Keratinocyte (primary cell): Measurements from ENCODE around the gene NUP210. TPM values are rescaled to one million over a fixed set of nuclear protein-coding genes. Genes with fewer than 3 reads are reported as not detected.
"Not testable (repeated sequence)": the region's sequence is repeated elsewhere in the genome, so short reads cannot be mapped to it uniquely, and the experiment has no call there.

ENCODE experiments used
- DNase-seq: peaks from one replicate; pipeline ENCODE4 v3.0.0-alpha.2; 2011; ENCODE audit warnings: low read depth, missing footprints, low spot score
- FAIRE-seq: peaks from 2 replicates; lab custom pipeline; 2011; peaks lifted over from hg19 to GRCh38; lab: Jason Lieb, UNC
- H2AFZ ChIP-seq: 2 replicates; pipeline ENCODE4 v1.6.0; 2012; ENCODE audit warnings: low read length, control low read depth, inconsistent platforms; ENCODE audit not compliant: control insufficient read depth
- H3K27ac ChIP-seq: 2 replicates; pipeline ENCODE4 v1.5.1; 2011; ENCODE audit warnings: low read length; ENCODE audit not compliant: control insufficient read depth, insufficient read depth
- H3K27me3 ChIP-seq: 3 replicates; pipeline ENCODE4 v1.6.0; 2011; ENCODE audit warnings: low read length; ENCODE audit not compliant: control insufficient read depth, insufficient read depth; ENCODE audit errors: extremely low read depth
- H3K36me3 ChIP-seq, 2 experiments: 2 replicates in 1 of 2; 3 replicates in 1 of 2; pipeline ENCODE4 v1.5.1; 2011; ENCODE audit warnings: low read length in 2 of 2, mild to moderate bottlenecking in 1 of 2; ENCODE audit not compliant: control insufficient read depth in 2 of 2, insufficient read depth in 2 of 2; ENCODE audit errors: extremely low read depth in 1 of 2
- H3K4me1 ChIP-seq: 3 replicates; pipeline ENCODE4 v1.5.1; 2011; ENCODE audit warnings: low read length; ENCODE audit not compliant: control insufficient read depth, insufficient read depth; ENCODE audit errors: extremely low read depth
- H3K4me2 ChIP-seq: 3 replicates; pipeline ENCODE4 v1.6.0; 2011; ENCODE audit warnings: low read depth, low read length; ENCODE audit not compliant: control insufficient read depth, insufficient read depth; ENCODE audit errors: extremely low read depth
- H3K4me3 ChIP-seq, 3 experiments: fragments of 200-600 bp in 1 of 3; sonication (generic) in 1 of 3; 2 replicates in 2 of 3; 3 replicates in 1 of 3; pipeline ENCODE4 v1.5.1; 2011 to 2016; ENCODE audit warnings: low read length in 3 of 3, mild to moderate bottlenecking in 3 of 3, control low read depth in 2 of 3, inconsistent platforms in 1 of 3, low read depth in 1 of 3, mixed read lengths in 1 of 3, mixed run types in 1 of 3, moderate library complexity in 1 of 3; ENCODE audit not compliant: control insufficient read depth in 2 of 3, insufficient read depth in 2 of 3; ENCODE audit errors: extremely low read depth in 1 of 3
- H3K79me2 ChIP-seq: 2 replicates; pipeline ENCODE4 v1.6.0; 2012; ENCODE audit warnings: low read length; ENCODE audit not compliant: control insufficient read depth, insufficient read depth
- H3K9ac ChIP-seq: 3 replicates; pipeline ENCODE4 v1.6.0; 2011; ENCODE audit warnings: low read length; ENCODE audit not compliant: control insufficient read depth, insufficient read depth; ENCODE audit errors: extremely low read depth
- H3K9me1 ChIP-seq: 3 replicates; pipeline ENCODE4 v1.6.0; 2011; ENCODE audit warnings: low read length; ENCODE audit not compliant: control insufficient read depth, insufficient read depth; ENCODE audit errors: extremely low read depth
- H3K9me3 ChIP-seq: 2 replicates; pipeline ENCODE4 v1.5.1; 2012; ENCODE audit warnings: low read depth, low read length; ENCODE audit not compliant: control insufficient read depth
- H4K20me1 ChIP-seq: 3 replicates; pipeline ENCODE4 v1.6.0; 2011; ENCODE audit warnings: low read length; ENCODE audit not compliant: control insufficient read depth, insufficient read depth; ENCODE audit errors: extremely low read depth
- EZH2 ChIP-seq: IDR thresholded peaks from one replicate; pipeline ENCODE4 v1.6.1; 2012; ENCODE audit warnings: inconsistent platforms, mild to moderate bottlenecking, low read length, moderate library complexity
- dilution Hi-C: fragments of 300-500 bp; cut with MboI; formaldehyde crosslinking; loops from one replicate; pipeline ENCODE4 v1.7.0; 2020; ENCODE audit warnings: low sequenced_read_pairs; ENCODE audit not compliant: extremely low pct_ligation_motif_present
- polyA plus RNA-seq, 5 experiments: library from polyadenylated mRNA; depleted of rRNA in 3 of 5; stranded (reverse) in 3 of 5; stranded (forward) in 1 of 5; unstranded in 1 of 5; fragments of >200 nt; gene quantifications; 1 replicate in 1 of 5; 2 replicates in 3 of 5; 3 replicates in 1 of 5; pipeline versions ENCODE4 v1.2.1 to v1.2.3, GENCODE V29; 2011 to 2012; ENCODE audit warnings: missing spikeins in 2 of 5, low read depth in 1 of 5, low replicate concordance in 1 of 5
- TF ChIP-seq, protein P1 (sequence below), 3 experiments: IDR thresholded peaks in 1 of 3; conservative IDR thresholded peaks in 1 of 3; optimal IDR thresholded peaks in 1 of 3; 2 replicates in 2 of 3; 3 replicates in 1 of 3; pipeline versions ENCODE3 to v1.5.1; 2011; ENCODE audit warnings: low read length in 3 of 3, mild to moderate bottlenecking in 3 of 3, moderate library complexity in 2 of 3, control low read depth in 1 of 3, inconsistent platforms in 1 of 3; ENCODE audit not compliant: insufficient read depth in 2 of 3; ENCODE audit errors: extremely low read depth in 1 of 3

Gene NUP210
- polyA plus RNA-seq, 1 donor (not counting 4 experiments of a cell fraction or from before 2014, with no cell fraction given), result 0.01 TPM

DNA sequence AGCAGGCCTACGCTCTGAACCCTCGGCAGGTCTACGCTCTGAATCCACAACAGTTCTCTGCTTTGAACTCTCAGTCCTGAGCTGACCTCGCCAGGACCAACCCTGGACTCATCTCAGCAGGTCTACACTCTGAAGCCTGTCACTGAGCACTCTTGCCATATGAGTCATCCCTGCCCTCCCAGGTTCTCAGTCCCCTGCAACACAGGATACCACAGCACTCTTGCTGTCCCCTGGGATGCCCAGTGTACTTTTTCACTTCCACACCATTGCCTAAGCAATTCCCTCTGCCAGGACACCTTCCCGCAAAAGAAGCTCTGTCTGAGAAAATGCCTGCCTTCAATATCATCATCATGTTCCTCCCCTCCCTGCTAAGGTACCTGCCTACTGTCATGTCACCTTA is 42.0 kb downstream of the NUP210 start:
- FAIRE-seq, result no peak
- no peak overlapping the region for H3K4me2 ChIP-seq
- no peaks in the 10 kb centered on the region for H3K9me1 ChIP-seq
- dilution Hi-C loops, result no loop called here
- H3K36me3 ChIP-seq, result no peaks in the 10 kb centered on the region
- H3K27me3 ChIP-seq, result peaks cover 19% of the 10 kb centered on the region
- H3K4me1 ChIP-seq, result no peaks in the 10 kb centered on the region
- H3K9me3 ChIP-seq, result no peaks in the 10 kb centered on the region
- H4K20me1 ChIP-seq, result no peaks in the 10 kb centered on the region
- H3K9ac ChIP-seq, result no peak overlapping the region
- H3K79me2 ChIP-seq, result no peaks in the 10 kb centered on the region
- no peak overlapping the region for H2AFZ ChIP-seq
- H3K27ac ChIP-seq, result no peak overlapping the region
- TF ChIP-seq, protein P1, sequence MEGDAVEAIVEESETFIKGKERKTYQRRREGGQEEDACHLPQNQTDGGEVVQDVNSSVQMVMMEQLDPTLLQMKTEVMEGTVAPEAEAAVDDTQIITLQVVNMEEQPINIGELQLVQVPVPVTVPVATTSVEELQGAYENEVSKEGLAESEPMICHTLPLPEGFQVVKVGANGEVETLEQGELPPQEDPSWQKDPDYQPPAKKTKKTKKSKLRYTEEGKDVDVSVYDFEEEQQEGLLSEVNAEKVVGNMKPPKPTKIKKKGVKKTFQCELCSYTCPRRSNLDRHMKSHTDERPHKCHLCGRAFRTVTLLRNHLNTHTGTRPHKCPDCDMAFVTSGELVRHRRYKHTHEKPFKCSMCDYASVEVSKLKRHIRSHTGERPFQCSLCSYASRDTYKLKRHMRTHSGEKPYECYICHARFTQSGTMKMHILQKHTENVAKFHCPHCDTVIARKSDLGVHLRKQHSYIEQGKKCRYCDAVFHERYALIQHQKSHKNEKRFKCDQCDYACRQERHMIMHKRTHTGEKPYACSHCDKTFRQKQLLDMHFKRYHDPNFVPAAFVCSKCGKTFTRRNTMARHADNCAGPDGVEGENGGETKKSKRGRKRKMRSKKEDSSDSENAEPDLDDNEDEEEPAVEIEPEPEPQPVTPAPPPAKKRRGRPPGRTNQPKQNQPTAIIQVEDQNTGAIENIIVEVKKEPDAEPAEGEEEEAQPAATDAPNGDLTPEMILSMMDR (optimal IDR thresholded peaks at IDR 0.05 in 1 of 3, IDR thresholded peaks at IDR 0.05 in 1 of 3, conservative IDR thresholded peaks at IDR 0.05 in 1 of 3; ENCODE audit: extremely low read depth in 1 of 3, insufficient read depth in 2 of 3, low read length in 3 of 3), result no peak
- TF ChIP-seq EZH2, result no peak
- no peak for DNase-seq
- H3K4me3 ChIP-seq, result no peak overlapping the region

- FAIRE-seq, result not testable (repeated sequence)
Observed at GRCh38 chr3:13377741-13378140, 42.4 kb downstream of the NUP210 start.

GRCh38 chr3:13377021-13377420 is 43.1 kb downstream of the NUP210 start:
- no peak for FAIRE-seq
- H3K79me2 ChIP-seq, result no peaks in the 10 kb centered on the region
- H3K27me3 ChIP-seq, result peaks cover 16% of the 10 kb centered on the region
- H3K9me1 ChIP-seq, result no peaks in the 10 kb centered on the region
- dilution Hi-C loops, result no loop called here
- no peak overlapping the region for H3K9ac ChIP-seq
- no peaks in the 10 kb centered on the region for H3K36me3 ChIP-seq
- no peak for DNase-seq
- TF ChIP-seq EZH2, result no peak
- TF ChIP-seq, protein P1 (optimal IDR thresholded peaks at IDR 0.05 in 1 of 3, IDR thresholded peaks at IDR 0.05 in 1 of 3, conservative IDR thresholded peaks at IDR 0.05 in 1 of 3; ENCODE audit: extremely low read depth in 1 of 3, insufficient read depth in 2 of 3, low read length in 3 of 3), result no peak
- H3K27ac ChIP-seq, result no peak overlapping the region
- H2AFZ ChIP-seq, result no peak overlapping the region
- no peaks in the 10 kb centered on the region for H3K4me1 ChIP-seq
- H4K20me1 ChIP-seq, result no peaks in the 10 kb centered on the region
- H3K4me2 ChIP-seq, result no peak overlapping the region
- H3K9me3 ChIP-seq, result no peaks in the 10 kb centered on the region
- H3K4me3 ChIP-seq, result no peak overlapping the region

More at GRCh38 chr3:13377741-13378140, 42.4 kb downstream of the NUP210 start:
- H3K27ac ChIP-seq, H3K4me3 ChIP-seq, H2AFZ ChIP-seq, H3K79me2 ChIP-seq, H3K9me1 ChIP-seq, H4K20me1 ChIP-seq, H3K36me3 ChIP-seq, H3K9me3 ChIP-seq, H3K9ac ChIP-seq, H3K4me2 ChIP-seq, dilution Hi-C loops, DNase-seq, H3K4me1 ChIP-seq: not testable (repeated sequence)
- peaks cover 19% of the 10 kb centered on the region for H3K27me3 ChIP-seq
